KG1 (cell line): ENCODE results near the gene CCL18.
"Not testable (repeated sequence)": the region's sequence is repeated elsewhere in the genome, so short reads cannot be mapped to it uniquely, and the experiment has no call there.

ENCODE experiments used
- DNase-seq: peaks from one replicate; lab custom pipeline; 2025; lab: John Stamatoyannopoulos, UW

CCL18 gene

DNA sequence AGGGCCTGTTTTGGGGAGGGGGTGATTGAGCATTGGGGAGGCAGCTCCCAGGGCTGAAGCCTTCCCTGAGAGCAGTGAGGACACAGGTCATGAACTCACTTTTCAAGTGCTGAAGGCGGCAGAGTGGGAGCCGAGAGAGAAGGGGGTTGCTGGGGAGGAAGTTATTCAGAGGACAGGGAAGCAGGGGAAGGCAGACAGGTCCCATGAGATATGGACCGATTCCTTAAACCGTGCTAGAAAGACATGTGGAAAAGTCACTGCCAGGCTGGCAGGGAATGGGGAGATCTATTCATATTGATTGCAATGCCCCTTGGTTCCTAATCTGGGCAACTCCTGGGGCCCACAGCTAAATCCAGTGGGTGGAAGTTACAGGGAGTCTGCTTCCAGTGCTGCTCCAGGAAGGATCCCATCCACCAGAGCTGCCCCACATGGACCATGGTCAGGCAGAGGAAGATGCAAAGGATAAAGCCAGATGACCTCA lies 40.7 kb downstream of the CCL18 start:
- no peak for DNase-seq

DNA sequence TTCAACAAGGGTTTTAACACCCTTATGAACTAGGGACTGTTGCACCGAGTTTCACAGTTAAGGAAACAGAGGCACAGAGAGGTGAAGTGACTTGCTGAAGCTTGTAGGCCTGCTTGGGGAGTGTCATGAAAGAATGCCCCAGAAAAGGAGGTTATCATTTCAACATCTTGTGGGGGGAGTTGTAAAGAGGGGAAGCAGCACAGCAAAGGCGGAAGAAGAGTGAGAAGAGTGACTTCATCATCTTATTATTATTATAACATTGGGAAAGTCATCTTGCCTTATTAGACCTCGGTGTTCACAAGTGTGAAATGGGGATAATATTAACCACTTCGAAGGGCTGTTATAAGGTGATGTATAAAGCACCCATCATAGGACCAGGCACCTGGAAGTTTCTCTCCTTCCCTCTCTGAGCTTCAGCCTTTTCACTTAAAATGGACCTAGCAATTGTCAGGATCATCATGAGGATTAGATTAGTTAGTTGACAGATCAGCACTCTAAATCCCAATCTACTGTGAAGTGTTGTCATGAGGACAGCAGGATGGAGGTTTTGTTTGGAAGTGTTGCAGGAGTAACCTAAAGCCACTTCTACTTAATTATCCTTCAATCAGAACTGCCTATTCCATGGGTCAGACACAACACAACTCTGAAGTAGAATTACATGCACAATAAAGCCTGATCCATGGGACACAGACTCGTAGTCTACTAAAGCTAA lies 41.9 kb downstream of the CCL18 start:
- no peak for DNase-seq

DNA sequence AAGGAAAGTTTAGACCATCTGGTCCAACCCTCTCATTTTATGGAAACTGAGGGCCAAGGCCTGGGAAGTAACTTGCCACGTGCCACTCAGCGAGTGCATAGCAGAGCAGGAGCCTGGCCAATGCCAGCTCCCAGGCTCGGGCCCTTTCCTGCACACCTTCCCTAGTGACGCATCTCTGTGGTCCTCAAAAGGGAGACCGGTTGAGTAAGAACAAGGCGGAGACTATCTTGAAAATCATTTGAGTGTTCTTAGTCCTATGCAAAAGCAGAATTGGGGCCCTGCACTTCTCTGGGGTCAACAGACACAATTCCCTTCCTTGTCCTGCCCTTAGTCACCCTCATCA lies 42.4 kb downstream of the CCL18 start:
- no peak for DNase-seq

DNA sequence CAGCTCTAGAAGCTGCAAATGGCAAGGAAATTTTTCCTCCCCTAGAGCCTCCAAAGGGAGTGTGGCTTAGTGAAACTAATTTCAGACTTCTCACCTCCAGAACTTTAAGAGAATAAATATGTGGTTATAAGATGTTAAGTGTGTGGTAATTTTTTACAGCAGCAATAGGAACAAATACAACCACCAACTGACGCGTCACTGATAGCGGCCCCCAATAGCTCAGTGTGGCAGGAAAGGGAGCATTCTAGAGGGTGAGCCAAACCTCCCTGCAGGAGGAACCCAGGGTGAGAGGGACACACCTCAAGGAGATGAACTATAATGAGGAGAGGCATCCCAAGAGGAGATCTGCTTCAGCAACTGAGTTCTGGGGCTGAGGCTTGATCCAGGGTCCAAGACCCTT lies 43.6 kb downstream of the CCL18 start:
- no peak for DNase-seq

DNA sequence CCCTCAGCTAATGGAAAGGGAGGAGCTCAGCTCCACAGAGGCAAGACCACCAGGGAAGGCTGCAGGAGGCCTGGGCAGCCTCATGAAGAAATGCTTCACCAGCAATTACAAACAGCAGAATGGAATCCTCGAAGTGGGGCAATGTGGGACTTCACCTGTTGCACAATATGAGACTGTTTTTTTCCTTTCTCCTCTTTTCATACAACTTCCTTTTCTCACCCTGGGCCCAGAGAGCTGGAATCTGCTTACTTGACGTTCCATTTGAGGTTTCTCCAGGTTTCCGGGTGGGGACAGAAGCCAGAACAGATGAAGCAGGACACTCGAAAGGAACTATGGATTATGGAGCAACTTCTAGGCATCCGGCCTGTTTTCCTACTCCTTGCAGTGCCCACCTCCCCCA lies 44.2 kb downstream of the CCL18 start:
- not testable (repeated sequence) for DNase-seq

DNA sequence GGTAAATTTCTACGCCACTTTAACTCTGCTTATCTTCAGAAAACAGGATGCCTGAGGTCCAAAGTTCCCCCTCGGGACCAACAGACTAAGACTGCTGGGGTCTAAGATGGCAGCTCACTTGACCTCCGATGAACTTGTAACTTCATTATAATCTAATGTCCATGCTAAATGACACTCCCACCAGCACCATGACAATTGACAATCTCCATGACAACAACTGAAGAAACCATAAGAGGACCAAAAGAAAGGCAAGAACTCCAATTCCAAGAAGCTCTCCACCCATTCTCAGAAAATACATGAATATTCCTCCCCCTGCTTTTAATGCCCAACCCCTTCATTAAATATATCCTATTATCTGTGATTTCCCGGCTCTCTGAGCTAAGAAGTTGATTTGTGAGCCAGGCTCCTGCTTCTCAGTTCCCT lies 47.0 kb downstream of the CCL18 start:
- DNase-seq, result no peak

DNA sequence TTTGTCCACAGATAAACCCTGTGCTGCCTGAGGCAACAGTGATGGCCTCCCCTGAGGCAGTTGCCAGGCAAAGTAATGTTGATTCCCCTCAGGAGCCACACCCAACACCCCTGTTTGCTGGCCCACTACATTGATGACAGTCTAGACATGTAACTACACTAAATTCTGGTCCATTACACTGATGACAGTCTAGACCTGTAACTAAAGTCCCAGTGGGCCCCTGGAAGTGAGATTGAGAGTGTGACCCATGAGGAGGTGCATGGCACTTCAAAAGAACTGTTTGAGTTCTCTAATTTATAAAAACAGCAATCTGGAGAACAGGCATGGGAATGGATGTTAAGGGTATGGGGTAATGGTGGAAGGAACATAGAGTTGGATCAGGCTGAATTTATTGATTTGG lies 48.5 kb downstream of the CCL18 start:
- no peak for DNase-seq

DNA sequence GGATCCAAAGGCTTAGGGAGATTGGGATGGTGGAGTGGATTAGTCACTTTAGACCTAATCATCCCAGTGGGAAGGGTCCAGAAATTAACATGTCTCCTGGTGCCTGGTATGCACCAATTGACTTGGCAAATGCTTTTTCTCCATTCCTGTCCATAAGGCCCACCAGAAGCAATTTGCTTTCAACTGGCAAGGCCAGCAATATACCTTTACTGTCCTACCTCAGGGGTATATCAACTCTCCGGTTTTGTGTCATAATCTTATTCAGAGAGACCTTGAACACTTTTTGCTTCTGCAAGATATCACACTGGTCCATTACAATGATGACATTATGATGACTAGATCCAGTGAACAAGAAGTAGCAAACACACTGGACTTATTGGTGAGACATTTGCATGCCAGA lies 49.1 kb downstream of the CCL18 start:
- DNase-seq, result not testable (repeated sequence)

DNA sequence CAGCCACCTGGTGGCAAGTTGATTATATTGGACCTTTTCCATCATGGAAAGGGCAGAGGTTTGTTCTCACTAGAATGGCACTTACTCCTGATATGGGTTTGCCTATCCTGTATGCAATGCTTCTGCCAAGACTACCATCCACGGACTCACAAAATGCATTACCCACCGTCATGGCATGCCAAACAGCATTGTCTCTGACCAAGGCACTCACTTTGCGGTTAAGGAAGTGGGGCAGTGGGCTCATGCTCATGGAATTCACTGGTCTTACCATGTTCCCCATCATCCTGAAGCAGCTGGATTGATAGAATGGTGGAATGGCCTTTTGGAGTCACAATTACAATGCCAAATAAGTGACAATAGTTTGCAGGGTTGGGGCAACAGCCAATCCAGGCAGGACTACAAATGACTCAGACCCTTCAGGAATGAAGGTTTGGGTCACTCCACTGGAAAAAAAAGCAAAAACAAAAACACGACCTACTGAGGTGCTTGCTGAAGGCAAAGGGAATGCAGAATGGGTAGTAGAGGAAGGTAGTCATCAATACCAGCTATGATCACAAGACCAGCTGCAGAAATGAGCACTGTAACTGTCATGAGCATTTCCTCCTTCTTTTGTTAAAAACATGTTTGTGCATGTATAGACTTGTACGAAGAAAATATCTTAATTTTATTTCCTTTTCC lies 51.0 kb downstream of the CCL18 start:
- DNase-seq, result not testable (repeated sequence)

DNA sequence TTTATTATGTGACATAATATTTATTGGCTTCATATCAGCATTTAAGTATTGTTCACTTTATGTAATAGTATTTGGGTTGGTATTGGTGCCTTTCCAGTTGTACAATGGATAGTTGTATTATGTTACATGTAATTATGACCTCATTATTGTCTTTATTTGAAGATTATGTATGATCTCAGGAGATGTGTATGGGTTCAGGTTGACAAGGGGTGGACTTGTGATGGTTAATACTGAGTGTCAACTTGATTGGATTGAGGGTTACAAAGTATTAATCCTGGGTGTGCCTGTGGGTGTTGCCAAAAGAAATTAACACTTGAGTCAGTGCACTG lies 51.5 kb downstream of the CCL18 start:
- DNase-seq, result not testable (repeated sequence)

DNA sequence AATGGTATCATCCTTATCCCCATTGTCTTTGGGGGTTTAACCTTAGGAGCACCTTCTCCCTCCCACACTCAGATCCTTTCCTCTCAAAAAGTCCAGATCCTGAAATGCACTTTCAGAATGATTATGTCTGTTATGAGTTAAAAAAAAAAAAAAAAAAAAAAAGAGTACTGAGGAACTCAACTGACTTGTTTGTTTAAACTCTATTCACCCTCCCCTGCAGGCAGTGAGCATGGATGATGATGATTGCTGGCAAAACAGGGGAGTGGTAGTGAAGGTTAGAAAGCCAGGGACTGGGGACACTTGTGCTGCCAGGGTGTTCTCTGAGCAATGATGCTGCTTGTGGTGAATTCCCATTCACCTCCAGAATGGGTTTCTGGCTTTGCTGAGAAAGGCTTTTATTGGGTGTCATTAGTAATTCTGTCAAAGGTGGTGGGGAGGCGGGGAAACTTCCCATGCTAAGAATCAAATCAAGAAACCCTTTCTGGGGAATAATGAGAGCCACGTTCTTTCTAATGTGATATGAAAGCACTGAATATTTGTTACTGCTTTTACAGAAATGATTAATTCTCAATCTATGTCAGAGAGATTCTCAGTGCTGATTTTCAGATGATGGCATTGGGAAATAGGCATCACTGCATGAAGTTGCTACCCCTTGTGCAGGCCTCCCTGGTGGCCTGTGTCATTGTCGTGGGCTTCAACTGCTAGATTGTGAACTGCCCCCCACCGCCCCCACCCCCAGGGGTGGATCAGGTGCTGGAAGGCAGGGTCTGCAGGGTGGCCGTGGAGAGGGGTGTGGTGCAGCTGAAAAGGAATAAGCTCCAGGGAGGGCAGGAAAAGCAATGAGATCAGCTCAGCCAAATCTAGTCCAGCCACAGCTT lies 53.7 kb downstream of the CCL18 start:
- no peak for DNase-seq

DNA sequence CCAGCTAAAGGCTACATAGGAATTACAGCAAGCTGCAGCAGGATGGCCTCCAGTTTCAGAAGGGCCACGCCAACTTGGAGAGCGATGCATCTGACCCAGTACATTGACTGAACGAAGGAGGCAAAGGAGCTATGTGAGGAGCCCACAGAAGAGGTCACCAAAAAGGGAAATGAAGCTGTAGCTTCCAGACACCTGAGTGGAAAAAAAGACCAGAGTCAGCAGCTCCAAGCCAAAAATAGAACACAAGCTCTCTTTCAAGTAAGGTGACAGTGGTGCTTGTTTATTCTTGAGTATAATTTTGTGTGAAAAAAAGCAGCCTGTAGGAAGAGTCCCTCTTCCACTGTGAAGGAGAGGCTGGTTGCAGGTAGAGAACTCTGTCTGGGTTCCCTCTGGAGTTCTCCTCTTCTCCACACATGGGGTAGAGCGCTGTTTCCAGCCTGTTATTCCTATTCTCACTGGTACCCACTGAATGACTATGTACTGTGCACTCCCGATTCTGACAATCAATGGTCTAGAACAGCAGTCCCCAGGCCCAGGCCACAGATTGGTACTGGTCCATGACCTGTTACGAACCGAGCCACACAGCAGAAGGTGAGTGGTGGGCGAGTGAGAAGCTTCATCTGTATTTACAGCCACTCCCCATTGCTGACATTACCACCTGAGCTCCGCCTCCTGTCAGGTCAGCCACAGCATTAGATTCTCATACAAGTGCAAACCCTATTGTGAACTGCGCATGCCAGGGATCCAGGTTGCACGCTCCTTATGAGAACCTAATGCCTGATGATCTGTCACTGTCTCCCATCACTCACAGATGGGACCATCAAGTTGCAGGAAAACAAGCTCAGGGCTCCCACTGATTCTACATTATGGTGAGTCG lies 54.6 kb downstream of the CCL18 start:
- DNase-seq, result no peak

DNA sequence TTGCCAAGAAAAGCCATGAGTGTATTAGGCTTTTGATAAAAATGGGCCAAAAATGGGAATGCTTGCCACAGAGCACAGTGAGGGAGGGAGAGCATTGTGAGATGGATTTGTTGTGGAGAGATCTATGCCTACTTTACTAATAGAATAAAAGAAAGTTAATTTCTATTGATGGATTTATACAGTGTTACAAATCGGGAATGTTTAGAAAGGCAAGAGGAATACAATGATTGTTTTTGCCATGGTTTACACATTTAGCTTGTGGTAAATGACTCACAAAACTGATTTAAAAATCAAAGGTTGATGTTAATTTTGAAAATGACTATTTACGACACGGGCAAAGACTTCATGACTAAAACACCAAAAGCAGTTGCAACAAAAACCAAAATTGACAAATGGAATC lies 56.1 kb downstream of the CCL18 start:
- DNase-seq, result no peak

DNA sequence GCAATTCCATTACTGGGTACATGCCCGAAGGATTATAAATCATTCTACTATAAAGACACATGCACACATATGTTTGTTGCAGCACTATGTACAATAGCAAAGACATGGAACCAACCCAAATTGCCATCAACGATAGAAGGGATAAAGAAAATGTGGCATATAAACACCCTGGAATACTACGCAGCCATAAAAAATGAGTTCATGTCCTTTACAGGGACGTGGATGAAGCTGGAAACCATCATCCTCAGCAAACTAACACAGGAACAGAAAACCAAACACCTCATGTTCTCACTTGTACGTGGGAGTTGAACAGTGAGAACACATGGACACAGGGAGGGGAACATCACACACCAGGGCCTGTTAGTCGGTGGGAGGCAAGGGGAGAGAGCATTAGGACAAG lies 57.0 kb downstream of the CCL18 start:
- not testable (repeated sequence) for DNase-seq
